ENCODE measurements around the gene MEGF9. TPM values are rescaled to one million over a fixed set of nuclear protein-coding genes. Genes with fewer than 3 reads are reported as not detected.

Gene MEGF9
- total and polyA plus RNA-seq, 8 donors, result 1.7 to 11.0 (median 5.0) TPM

DNA sequence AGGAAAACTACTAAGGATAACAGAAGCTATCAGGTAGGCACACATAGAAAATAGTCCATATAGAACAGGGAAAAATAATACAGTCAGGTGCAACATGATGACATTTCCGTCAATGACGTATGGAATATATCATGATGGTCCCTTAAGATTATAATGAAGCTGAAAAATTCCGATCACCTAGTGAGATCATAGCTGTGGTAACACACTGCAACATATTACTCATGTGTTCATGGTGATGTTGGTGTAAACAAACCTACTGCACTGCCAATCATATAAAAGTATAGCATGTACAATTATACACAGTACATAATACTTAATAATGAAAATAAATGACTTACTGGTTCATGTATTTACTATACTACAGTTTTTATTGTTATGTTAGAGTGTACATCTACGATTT is 60.0 kb downstream of the MEGF9 start:
- no peak overlapping the region for H3K27ac ChIP-seq
- 90 to 92% methylated on average over 4 of the region's 4 CpGs for WGBS, 2 donors
- H3K4me3 ChIP-seq, result no peak overlapping the region
- no peaks in the 10 kb centered on the region for H3K9me3 ChIP-seq
- peaks cover 3 to 15% (median 8%) of the 10 kb centered on the region in 3 donors for H3K4me1 ChIP-seq
- TF ChIP-seq, protein P1, sequence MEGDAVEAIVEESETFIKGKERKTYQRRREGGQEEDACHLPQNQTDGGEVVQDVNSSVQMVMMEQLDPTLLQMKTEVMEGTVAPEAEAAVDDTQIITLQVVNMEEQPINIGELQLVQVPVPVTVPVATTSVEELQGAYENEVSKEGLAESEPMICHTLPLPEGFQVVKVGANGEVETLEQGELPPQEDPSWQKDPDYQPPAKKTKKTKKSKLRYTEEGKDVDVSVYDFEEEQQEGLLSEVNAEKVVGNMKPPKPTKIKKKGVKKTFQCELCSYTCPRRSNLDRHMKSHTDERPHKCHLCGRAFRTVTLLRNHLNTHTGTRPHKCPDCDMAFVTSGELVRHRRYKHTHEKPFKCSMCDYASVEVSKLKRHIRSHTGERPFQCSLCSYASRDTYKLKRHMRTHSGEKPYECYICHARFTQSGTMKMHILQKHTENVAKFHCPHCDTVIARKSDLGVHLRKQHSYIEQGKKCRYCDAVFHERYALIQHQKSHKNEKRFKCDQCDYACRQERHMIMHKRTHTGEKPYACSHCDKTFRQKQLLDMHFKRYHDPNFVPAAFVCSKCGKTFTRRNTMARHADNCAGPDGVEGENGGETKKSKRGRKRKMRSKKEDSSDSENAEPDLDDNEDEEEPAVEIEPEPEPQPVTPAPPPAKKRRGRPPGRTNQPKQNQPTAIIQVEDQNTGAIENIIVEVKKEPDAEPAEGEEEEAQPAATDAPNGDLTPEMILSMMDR (IDR thresholded peaks at IDR 0.05), result no peak
- intact Hi-C loops (cut with DNase I), result no loop called here
- no peaks in the 10 kb centered on the region for H3K27me3 ChIP-seq
- ATAC-seq (peak in 1 of 4 donors; percentile 32), DNase-seq (no peak), FAIRE-seq (no peak)
- H3K36me3 ChIP-seq, result no peaks in the 10 kb centered on the region

DNA sequence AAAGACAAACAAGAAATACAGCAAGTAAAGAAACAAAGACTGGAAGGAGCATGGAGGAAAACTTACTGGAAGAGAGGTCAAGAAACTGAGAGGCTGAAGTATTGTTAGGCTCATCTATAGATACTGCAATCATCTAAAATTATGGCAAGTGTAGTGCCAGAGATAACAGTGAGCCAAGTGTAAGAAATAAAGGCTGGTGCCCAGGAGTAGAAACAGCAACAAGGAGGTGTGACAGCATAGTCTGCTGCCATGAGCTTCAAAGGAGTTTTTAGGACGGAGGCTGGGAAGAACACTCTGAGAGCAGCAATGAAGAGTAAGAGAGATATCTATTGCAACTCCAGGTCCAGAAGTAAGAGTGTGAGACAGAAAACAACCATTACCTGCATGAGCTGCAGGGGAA is 60.5 kb downstream of the MEGF9 start:
- Histone ChIP-seq H3K9me3 (no peaks in the 10 kb centered on the region), H3K4me1 (peaks cover 5 to 13% (median 8%) of the 10 kb centered on the region in 3 donors), H3K27me3 (no peaks in the 10 kb centered on the region), H3K4me3 (no peak overlapping the region), H3K27ac (no peak overlapping the region), H3K36me3 (no peaks in the 10 kb centered on the region)
- WGBS, 2 donors, result 74 to 77% methylated on average over 1 of the region's 1 CpG
- intact Hi-C loops (cut with DNase I), result no loop called here
- DNase-seq (no peak), FAIRE-seq (no peak), ATAC-seq (no peak)
- TF ChIP-seq, protein P1 (IDR thresholded peaks at IDR 0.05), result no peak

DNA sequence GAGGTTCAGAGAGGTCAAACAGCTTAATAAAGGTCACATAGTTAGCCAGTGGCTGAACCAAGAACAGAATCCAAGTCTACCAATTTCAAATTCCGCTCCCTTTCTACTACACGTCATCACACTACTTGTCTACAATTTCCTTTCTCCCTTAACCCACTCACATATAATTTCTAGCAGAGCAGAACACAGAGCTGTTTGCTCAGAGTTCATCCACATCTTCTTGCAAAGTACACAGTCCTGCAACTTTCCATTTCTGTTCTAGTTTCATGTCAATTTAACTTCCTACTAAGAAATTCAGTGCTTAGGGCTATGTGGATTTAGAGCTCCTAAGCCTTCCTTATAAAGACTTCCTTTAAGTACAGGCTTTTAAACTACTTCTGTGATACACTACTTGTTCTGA is 61.3 kb downstream of the MEGF9 start:
- TF ChIP-seq, protein P1 (IDR thresholded peaks at IDR 0.05), result no peak
- DNase-seq (no peak), ATAC-seq (no peak), FAIRE-seq (no peak)
- H3K4me1 ChIP-seq, result peaks cover 9 to 20% (median 11%) of the 10 kb centered on the region in 3 donors
- intact Hi-C loops (cut with DNase I), result no loop called here
- H3K27ac ChIP-seq, result no peak overlapping the region
- no peaks in the 10 kb centered on the region for H3K9me3 ChIP-seq
- 91 to 97% methylated on average over 2 of the region's 2 CpGs for WGBS, 2 donors
- no peaks in the 10 kb centered on the region for H3K36me3 ChIP-seq
- no peaks in the 10 kb centered on the region for H3K27me3 ChIP-seq
- H3K4me3 ChIP-seq, result no peak overlapping the region

- FAIRE-seq (no peak), DNase-seq (no peak), ATAC-seq (no peak)
- H3K27me3 ChIP-seq, result no peaks in the 10 kb centered on the region
- H3K27ac ChIP-seq, result no peak overlapping the region
- no peaks in the 10 kb centered on the region for H3K36me3 ChIP-seq
- intact Hi-C loops (cut with DNase I), result no loop called here
- no peaks in the 10 kb centered on the region for H3K9me3 ChIP-seq
- no peak overlapping the region for H3K4me3 ChIP-seq
- 57% methylated on average over 1 of the region's 1 CpG for WGBS, 2 donors
- TF ChIP-seq, protein P1 (IDR thresholded peaks at IDR 0.05), result no peak
- peaks cover 9 to 34% (median 23%) of the 10 kb centered on the region in 3 donors for H3K4me1 ChIP-seq
Measured at GRCh38 chr9:120650352-120650751, 63.9 kb downstream of the MEGF9 start.

- Histone ChIP-seq H3K27me3 (no peaks in the 10 kb centered on the region), H3K36me3 (no peaks in the 10 kb centered on the region), H3K9me3 (no peaks in the 10 kb centered on the region), H3K4me3 (no peak overlapping the region), H3K4me1 (peaks cover 9 to 34% (median 23%) of the 10 kb centered on the region in 3 donors), H3K27ac (no peak overlapping the region)
- ATAC-seq (no peak), DNase-seq (no peak), FAIRE-seq (no peak)
- TF ChIP-seq, protein P1 (IDR thresholded peaks at IDR 0.05), result no peak
- intact Hi-C loops (cut with DNase I), result no loop called here
- WGBS, 2 donors, result 64 to 76% methylated on average over 3 of the region's 3 CpGs
Measured at GRCh38 chr9:120648581-120649197, 65.6 kb downstream of the MEGF9 start.

Data from pancreas (tissue), 10 donors.